WERI-Rb-1 (cell line): ENCODE data around the gene GJC3.
"Not testable (repeated sequence)": the region's sequence is repeated elsewhere in the genome, so short reads cannot be mapped to it uniquely, and the experiment has no call there.

Experiments
- DNase-seq: peaks from one replicate; pipeline ENCODE4 v3.0.0-alpha.2; 2020
- H3K27ac ChIP-seq: fragments of 250-450 bp; sonication (Bioruptor Pico); 2 replicates; pipeline ENCODE4 v1.5.1; 2020; ENCODE audit warnings: mild to moderate bottlenecking, moderate library complexity
- H3K27me3 ChIP-seq: fragments of 250-450 bp; sonication (Bioruptor Pico); 2 replicates; pipeline ENCODE4 v1.5.1; 2021; ENCODE audit warnings: mild to moderate bottlenecking, low read depth, moderate library complexity; ENCODE audit not compliant: insufficient read depth, severe bottlenecking
- H3K36me3 ChIP-seq: fragments of 250-450 bp; sonication (Bioruptor Pico); 2 replicates; pipeline ENCODE4 v1.5.1; 2020; ENCODE audit warnings: mild to moderate bottlenecking, moderate library complexity
- H3K4me3 ChIP-seq: 2 replicates; pipeline ENCODE4 v1.5.1; 2011; ENCODE audit warnings: low read depth, mild to moderate bottlenecking, control low read depth, low read length
- H3K9me3 ChIP-seq: fragments of 250-450 bp; sonication (Bioruptor Pico); 2 replicates; pipeline ENCODE4 v1.5.1; 2021; ENCODE audit warnings: mild to moderate bottlenecking, moderate library complexity; ENCODE audit not compliant: severe bottlenecking
- CTCF ChIP-seq: IDR thresholded peaks from 2 replicates; pipeline ENCODE4 v1.5.1; 2011; ENCODE audit warnings: low read depth, mild to moderate bottlenecking, control low read depth, inconsistent platforms, low read length

GJC3 gene

GRCh38 chr7:99928994-99929729 lies at the start of gene GJC3:
Gene GJC3, minus strand, starts transcription at chr7:99929620. Its CDS starts 0 bp downstream, at chr7:99929620.
- peak; percentile 80 for DNase-seq
- TF ChIP-seq CTCF, result peak; percentile 76
- no peak within 1 kb of the TSS for H3K27ac ChIP-seq

GRCh38 chr7:99976626-99977025 lies 47.2 kb upstream of the GJC3 start:
- Histone ChIP-seq H3K27me3 (no peaks in the 10 kb centered on the region), H3K9me3 (no peaks in the 10 kb centered on the region), H3K36me3 (no peaks in the 10 kb centered on the region), H3K27ac (no peak overlapping the region), H3K4me3 (no peak overlapping the region)
- TF ChIP-seq CTCF, result no peak
- DNase-seq, result no peak

More at GRCh38 chr7:99928994-99929729, at the start of gene GJC3:
- no peaks in the 10 kb centered on the region for H3K9me3 ChIP-seq
- H3K4me3 ChIP-seq, result peak within 1 kb of the TSS; percentile 47
- H3K27me3 ChIP-seq, result peaks cover 8% of the 10 kb centered on the region
- no peaks in the 10 kb centered on the region for H3K36me3 ChIP-seq

GRCh38 chr7:99975782-99976521 lies 46.5 kb upstream of the GJC3 start, which contains the start of gene AZGP1:
Gene AZGP1, minus strand, starts transcription at chr7:99976031. Its CDS starts 11 bp downstream, at chr7:99976020.
- Histone ChIP-seq H3K9me3 (no peaks in the 10 kb centered on the region), H3K36me3 (no peaks in the 10 kb centered on the region), H3K4me3 (no peak within 1 kb of the TSS), H3K27ac (no peak within 1 kb of the TSS), H3K27me3 (no peaks in the 10 kb centered on the region)
- DNase-seq, result no peak
- no peak for TF ChIP-seq CTCF

- TF ChIP-seq CTCF, result no peak
- Histone ChIP-seq H3K36me3 (no peaks in the 10 kb centered on the region), H3K4me3 (no peak overlapping the region), H3K27ac (no peak overlapping the region), H3K9me3 (no peaks in the 10 kb centered on the region), H3K27me3 (peaks cover 3% of the 10 kb centered on the region)
- DNase-seq, result no peak
Observed at GRCh38 chr7:99974681-99975080, 45.3 kb upstream of the GJC3 start.

GRCh38 chr7:99973817-99974216 lies 44.4 kb upstream of the GJC3 start:
- H3K27me3 ChIP-seq, H3K36me3 ChIP-seq, H3K4me3 ChIP-seq, DNase-seq, H3K9me3 ChIP-seq, H3K27ac ChIP-seq: not testable (repeated sequence)

GRCh38 chr7:99971242-99971641 lies 41.8 kb upstream of the GJC3 start:
- no peak overlapping the region for H3K4me3 ChIP-seq
- no peak for TF ChIP-seq CTCF
- H3K27me3 ChIP-seq, result peaks cover 8% of the 10 kb centered on the region
- H3K36me3 ChIP-seq, result no peaks in the 10 kb centered on the region
- H3K27ac ChIP-seq, result no peak overlapping the region
- DNase-seq, result no peak
- H3K9me3 ChIP-seq, result no peaks in the 10 kb centered on the region

- not testable (repeated sequence) for H3K4me3 ChIP-seq, H3K36me3 ChIP-seq, H3K9me3 ChIP-seq, H3K27ac ChIP-seq, DNase-seq
- H3K27me3 ChIP-seq, result peaks cover 20% of the 10 kb centered on the region
Observed at GRCh38 chr7:99969813-99970212, 40.4 kb upstream of the GJC3 start.
